HG03159 (cell line): ENCODE measurements around the gene SPESP1.

Source experiments
- ATAC-seq: cut with Tn5 transposase; IDR thresholded peaks from one replicate; pipeline ENCODE4 v1.9.1; 2021; ENCODE audit warnings: mild to moderate bottlenecking, moderate library complexity; ENCODE audit not compliant: unreplicated experiment

SPESP1 gene

DNA sequence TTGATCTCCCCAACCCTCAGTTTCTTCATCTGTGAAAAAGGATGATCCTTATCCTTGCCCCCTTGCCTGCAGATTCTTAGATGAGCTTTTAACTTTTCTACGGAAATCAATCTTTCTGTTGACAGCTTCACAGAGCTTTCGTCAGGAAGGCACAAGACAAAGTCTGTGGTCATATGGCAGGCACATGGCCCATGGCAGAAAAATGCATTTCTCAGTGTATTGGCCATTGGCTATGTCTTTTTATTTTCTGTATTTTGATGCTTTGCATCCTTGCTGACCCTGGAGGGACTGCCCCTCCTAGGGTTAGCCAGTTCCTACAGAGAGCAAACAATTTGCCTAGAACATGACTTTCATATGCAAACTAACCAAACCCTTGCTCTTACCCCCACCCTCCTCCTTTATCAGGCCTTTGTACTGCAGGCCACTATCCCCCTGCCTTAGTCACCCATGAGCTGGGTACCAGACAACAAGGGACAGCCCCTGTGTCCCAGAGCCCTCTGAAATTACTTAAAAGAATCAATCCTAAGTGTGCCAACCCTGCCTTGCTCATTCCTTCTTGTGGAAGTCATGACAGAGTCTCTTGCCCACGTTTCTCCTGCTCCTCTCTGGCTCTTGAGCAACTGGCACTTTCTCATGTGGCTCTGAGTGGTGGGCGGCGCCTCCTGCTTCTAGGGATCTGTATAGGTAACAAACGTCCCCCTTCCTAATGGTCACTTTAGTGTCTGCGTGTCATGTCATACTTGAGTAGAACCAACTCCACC, 60.1 kb downstream of the SPESP1 start:
- ATAC-seq: no peak

DNA sequence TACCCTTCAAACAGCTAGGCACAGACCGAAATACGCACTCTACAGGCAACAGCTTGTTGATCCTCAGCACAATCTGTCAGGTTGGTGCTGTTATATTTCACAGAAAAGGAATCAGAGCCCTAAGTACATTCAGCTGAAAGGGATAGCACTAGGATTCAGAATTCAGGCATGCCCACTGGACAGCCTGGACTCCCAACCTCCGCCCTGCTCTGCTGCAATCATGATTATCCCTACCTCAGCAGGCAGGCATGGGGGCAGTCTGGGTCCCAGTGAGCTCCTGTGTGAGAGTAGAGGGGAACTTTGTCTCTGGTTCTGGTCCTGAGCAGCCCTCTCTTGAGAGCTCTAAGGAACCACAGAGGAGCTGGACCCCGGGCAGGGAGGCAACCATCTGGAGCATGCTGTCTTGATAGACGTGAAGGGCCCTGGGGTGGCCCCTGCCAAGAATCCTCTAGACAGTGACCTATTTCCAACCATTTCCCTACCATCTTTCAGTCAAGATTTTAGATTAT, 60.7 kb downstream of the SPESP1 start:
- ATAC-seq: no peak

DNA sequence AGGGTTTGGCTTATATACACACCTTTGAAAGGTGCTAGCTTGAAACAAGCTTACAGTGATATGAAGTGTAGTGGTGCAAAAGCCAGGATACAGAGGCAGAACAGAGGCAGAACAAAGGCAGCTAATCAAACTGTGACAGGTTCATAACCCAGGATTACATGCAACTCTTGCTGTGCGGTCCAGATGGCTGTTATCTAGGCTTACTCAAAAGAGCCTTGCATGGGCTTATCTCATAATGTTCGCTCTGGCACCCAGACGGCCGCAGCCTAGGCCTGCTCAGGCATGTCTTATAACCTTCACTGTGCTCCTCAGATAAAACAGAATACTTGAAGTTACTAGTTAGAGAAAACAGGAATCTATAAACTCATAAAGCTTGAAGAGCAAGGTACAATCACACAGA, 61.4 kb downstream of the SPESP1 start:
- no peak for ATAC-seq

DNA sequence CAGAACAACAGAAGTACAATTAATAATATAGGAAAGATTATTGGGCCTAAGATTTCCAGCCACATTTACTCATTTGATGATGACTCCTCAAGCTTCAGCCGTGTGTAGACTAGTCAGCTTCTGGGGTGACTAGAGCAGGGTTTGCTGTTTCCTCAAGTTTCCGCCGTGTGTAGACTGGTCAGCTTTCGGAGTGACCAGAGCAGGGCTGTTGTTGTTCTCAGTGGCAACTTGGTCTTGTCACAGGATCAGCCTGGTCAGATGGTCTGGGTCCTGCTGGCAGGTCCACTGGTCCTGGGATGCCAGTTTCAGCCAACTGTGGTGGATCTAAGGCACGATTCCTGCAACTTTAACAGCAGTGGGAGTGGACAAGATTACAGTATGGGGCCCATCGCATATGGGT, 62.4 kb downstream of the SPESP1 start:
- ATAC-seq: no peak

DNA sequence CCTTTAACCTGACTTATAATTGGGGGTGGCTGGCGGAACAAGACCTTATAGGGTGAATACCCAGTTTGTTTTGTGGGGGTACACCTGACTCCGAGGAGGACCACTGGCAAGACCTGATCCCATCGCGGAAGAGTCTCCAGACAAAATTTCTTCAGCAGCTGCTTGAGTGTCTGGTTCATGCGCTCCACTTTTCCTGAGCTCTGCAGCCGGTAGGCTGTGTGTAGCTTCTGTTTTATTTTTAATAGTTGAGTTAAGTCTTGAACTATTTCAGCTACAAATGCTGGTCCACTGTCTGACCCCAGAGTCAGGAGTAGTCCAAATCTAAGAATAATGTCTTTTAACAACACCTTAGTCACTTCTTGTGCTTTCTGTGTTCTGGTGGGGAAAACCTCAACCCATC, 63.0 kb downstream of the SPESP1 start:
- ATAC-seq: no peak

DNA sequence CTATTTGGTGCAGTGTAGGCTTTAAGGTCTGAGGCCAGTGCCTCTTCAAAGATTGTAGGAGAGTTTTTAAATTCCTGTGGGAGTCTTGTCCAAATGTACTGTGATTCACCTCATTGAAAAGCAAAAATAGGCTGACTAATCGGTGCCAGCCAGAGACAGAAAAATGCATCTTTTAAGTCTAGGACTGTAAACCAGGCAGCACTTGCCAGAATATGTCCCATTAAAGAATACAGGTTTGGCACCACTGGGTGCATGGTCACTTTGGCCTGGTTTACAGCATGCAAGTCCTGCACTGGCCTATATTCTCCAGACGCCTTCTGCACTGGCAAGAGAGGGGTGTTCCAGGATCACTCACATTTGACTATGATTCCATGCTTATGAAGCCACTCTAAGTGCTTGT, 63.8 kb downstream of the SPESP1 start:
- no peak for ATAC-seq

DNA sequence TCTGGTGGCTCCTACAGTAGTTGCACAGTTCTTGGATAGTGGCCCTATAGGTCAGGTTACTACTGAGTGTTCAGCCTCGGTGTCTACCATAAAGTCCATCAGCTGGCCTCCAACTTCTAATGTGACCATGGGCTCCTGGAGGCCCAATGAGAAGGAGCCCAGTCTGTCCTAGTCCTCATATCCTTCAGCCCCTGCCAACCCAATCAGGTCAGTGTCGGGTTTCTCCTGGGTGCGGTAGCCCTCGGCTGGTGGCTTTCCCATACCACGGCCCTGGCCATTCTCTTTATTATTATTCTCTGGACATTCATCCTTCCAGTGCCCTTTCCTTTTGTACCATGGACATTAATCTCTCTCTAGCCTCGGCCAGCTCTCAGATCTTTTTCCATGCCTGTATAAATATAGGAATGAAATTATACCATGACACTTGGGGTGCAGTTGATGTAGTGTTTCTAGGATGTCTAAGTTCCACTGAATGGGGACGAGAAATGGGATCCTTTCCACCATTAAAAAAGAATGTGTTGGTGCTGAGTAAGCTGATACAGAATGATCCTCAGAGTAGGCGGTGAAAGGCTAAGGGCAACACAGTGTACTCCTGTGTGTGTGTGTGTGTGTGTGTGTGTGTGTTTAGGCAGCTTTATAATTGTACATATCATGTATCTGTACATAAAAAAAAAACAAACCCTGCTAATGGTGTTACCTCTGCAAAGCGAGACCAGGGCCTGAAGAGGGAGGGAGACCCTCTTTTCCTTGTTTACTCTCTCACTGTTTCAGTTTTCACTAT, 64.8 kb downstream of the SPESP1 start:
- ATAC-seq: no peak
